SK-N-MC (cell line): Measurements from ENCODE around the gene NRN1.

Experiments used
- EZH2 ChIP-seq: fragments of 200-600 bp; sonication (generic); IDR thresholded peaks from one replicate; pipeline ENCODE4 v1.6.1; 2017; ENCODE audit warnings: antibody characterized with exemption
- FOXP2 ChIP-seq: optimal IDR thresholded peaks from 2 replicates; pipeline ENCODE3; 2011; ENCODE audit warnings: mild to moderate bottlenecking, moderate library complexity; ENCODE audit not compliant: insufficient read depth; ENCODE audit errors: extremely low read length, control extremely low read depth
- POLR2AphosphoS5 ChIP-seq: IDR thresholded peaks from 2 replicates; pipeline ENCODE4 v1.6.1; 2012; ENCODE audit warnings: mild to moderate bottlenecking, low read depth, low read length, borderline replicate concordance

DNA sequence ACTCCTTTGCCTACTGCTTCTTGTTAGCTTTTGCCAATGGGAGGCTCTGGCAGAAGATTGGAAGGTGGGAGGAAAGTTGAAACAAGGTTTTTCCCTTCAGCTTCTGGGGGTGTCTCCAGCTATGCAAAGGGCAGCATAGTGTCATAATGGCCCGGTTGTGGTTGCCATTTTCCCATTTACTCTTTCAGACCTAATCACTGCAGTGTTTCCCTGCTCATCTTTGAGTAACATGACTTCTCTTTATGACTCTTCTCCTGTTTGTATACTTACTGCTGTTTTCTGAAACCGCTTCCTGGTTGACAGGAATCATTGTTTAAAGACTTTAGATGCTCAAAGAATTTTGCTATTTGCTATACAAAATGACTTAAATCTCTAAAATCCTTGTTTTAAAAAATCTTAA is 19.9 kb downstream of the NRN1 start:
- TF ChIP-seq EZH2: no peak
- no peak for TF ChIP-seq POLR2AphosphoS5
- TF ChIP-seq FOXP2: no peak
